Measurements from ENCODE around the gene CNKSR3.

The CNKSR3 gene

DNA sequence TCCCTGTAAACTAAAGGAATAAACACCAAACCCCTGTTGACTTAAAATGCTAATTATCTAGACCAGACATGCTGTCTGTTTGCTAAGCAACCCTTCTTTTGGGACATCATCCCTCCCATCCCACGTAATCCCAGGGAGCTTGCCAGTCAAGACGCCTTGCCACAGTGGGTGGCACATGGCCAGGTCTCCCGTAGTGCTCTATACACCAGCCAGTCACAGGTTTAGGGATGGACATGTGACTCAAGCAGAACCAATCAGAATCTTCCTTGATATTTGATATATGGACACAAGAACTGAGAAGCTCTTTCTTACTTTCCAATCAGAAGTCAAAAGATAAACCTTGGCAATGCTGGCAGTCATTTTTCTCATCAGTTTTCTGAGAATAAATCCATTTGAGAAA lies 60.0 kb downstream of the CNKSR3 start:
- no peak for DNase-seq

DNA sequence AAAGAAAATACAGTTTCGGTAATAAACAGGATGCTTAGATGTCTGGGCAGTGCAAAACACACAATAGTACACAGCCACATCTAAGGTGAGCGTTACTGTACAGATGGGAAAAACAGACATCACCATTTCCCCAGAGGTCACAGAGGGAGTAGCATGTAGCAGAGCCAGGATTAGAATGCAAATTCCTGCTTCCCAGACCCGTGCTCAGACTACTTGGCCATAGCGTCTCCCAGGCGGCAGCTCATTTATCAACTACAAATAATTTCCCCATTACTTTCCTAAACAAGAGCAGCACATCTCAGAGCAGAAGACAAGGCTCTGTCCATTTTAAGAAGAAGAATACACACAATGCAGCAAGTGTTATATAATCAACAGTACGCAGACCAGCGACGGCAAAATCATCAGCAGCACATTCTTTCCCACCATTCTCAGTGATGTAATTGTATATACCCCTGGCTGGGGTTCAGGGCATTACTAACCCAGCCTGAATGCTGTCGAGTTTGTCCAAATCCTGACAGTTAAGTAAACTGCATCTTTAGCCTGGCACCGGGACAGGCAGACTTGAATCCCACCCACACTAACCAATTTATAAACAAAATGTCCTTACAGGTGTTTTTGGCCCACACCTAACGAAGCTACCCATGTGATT lies 61.9 kb downstream of the CNKSR3 start:
- DNase-seq, result no peak

DNA sequence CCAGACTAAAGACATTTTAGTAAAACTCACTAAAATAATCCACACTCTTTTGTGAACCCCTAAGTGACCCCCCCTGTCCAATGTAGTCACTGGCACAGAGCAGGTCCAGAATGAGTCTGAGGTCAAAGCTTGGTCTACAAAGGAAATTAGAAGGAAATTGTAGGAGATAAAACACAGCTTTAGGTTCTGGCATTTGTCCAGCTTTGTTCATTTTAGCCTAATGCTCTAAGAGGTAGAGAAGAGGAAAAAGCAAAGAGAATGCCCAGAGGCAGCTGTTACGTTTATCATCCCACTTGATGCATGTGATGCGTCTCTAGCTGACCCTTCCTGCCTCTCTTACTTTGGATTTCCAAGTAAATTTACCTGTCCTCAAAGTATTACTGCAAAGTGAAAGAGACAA lies 62.5 kb downstream of the CNKSR3 start:
- DNase-seq, result no peak

DNA sequence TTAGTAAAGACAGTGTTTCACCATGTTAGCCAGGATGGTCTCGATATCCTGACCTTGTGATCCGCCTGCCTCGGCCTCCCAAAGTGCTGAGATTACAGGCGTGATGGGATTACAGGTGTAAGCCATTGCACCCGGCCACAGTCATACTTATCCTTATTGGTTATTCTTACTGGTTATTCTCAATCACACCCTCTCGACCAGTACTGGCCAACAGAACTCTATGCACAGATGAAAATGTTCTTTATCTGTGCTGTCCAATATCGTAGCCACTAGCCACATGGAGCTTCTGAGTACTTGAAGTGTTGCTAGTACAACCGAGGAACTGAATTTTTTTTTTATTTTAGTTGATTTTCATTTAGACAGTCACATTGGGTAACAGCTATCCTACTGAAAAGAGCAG lies 63.5 kb downstream of the CNKSR3 start:
- DNase-seq, result no peak

DNA sequence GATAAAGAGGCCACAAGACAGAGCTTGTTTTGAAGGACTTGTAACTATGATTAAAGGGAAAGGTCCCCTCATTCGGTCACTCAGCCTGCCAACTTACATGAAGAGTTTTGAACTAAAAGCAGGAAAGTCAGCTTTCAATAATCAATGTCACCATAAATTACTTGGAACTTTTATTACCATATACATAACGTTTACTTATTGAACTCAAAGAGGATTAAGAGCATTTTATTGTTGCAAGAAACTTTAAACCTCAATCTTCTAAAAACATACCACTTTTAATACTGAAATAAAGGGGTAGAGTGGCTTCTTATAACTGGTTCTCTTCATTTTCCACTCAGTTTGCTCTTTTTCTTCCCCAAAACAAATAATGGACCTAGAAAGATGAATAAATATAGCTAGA lies 65.1 kb downstream of the CNKSR3 start:
- no peak for DNase-seq

- no peak for DNase-seq
Observed at GRCh38 chr6:154441995-154442310, 68.5 kb downstream of the CNKSR3 start.

DNA sequence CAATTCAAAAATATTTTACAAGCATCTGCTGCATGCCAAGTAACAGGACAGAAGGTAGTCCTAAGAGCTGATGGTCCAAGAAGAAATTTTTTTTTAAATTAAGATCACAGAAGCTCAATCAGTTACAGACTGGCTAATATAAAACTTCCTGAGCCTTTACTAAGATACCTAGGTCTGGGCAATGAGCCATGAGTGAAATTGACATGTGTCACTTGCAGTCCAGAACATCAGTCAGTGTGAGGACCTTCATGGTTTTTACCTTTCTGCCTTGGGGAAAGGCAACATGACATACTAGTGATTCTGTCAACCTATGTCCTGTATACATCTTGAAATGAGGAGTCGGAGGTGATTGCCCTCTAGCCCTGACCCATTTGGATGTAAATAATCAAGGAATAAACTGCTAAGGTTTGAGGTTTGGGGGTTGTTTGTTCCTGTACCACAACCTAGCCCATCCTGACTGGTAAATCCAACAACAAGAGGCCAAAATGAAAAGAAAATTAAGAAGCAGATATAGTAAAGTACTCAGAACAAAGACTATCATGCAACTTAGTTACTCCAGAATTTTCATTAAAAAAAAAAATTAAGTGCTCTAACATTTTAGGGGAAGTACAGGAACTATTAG lies 70.0 kb downstream of the CNKSR3 start:
- no peak for DNase-seq

DNA sequence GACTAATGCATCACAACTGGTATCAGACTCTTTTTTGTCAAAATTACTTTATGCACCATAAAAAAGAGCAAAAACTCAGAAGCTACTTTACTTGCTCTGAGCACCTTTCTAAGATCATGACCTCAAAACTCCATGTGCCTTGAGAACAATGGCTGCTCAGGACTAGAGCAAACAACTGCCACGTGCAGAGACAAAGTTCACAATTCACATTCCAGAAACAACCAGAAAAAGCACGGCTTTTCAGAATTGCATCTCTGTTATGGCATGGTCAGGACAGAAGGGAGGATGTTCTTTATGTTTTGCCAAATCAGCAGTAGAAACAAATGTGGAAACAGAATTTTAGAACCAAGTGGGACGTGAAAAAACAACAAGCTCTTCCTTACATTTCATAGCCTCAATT lies 70.5 kb downstream of the CNKSR3 start:
- DNase-seq, result no peak

DNA sequence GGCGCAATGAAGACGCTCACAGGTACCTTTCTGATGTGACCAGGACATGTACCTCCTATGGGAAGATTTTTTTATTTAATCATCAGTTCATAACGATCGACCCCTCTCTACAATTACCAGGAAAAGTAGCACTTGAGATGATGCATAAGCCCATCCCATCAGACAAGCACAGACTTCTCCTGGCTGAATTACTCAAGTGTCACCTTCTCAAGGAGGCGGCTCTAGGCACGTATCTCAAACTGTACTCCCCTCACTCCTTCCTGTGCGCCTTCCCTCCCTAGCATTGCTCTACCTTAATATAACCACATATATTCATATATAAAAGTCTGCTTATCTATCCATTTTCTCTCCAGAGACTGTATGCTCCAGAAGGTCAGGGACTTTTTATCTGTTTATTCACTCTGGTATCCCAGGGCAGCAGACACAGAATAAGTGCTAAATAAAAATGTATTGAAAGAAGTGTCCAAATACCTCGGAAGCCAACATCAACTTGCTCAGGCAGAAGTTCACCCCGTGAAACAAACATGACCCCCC lies 71.5 kb downstream of the CNKSR3 start:
- no peak for DNase-seq

GRCh38 chr6:154435400-154435945 lies 75.0 kb downstream of the CNKSR3 start:
- DNase-seq, result no peak

GRCh38 chr6:154434662-154435061 lies 75.8 kb downstream of the CNKSR3 start:
- DNase-seq, result no peak

GRCh38 chr6:154433477-154434241 lies 76.8 kb downstream of the CNKSR3 start:
- DNase-seq, result no peak

GRCh38 chr6:154432533-154433476 lies 77.7 kb downstream of the CNKSR3 start:
- peak; percentile 67 to 77 for DNase-seq

- peak; percentile 5 to 10 for DNase-seq
Observed at GRCh38 chr6:154430481-154430919, 80.0 kb downstream of the CNKSR3 start.

DNA sequence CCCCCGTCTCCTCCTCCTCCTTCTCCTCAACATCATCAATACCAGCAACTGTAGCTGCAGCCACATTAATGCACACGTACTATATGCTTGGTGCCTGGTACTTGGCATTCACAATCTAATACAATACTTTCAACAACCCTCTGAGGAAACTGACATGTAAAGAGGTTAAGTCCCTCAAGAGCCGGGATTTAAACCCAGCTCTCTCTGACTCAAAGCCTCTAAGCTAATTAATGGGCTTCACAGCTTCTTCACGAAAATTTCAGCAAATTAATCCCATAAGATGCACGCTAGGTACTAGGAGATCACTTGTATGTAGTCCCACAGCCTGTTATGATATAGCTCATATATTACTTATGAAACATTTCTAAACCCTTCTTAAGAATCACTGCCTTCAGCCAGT lies 80.8 kb downstream of the CNKSR3 start:
- DNase-seq, result no peak

DNA sequence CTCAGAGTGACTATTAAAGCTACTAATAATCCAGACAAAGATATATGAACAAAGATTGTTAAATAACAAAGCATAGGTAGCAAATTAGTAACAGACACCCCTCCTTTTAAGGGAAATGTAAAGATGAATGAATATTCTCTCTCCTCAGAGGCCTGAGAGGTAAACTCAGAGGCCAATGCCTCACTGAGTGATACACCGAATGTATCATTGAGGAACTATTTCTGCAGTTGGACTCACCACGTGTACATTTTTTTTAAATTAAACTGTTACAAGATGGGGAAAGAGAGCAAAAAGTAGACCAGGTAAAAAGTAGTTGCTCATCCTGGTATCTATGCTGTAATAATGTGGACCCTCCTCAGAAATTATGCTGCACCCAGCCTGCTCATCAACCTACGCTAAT lies 81.6 kb downstream of the CNKSR3 start:
- no peak for DNase-seq

DNA sequence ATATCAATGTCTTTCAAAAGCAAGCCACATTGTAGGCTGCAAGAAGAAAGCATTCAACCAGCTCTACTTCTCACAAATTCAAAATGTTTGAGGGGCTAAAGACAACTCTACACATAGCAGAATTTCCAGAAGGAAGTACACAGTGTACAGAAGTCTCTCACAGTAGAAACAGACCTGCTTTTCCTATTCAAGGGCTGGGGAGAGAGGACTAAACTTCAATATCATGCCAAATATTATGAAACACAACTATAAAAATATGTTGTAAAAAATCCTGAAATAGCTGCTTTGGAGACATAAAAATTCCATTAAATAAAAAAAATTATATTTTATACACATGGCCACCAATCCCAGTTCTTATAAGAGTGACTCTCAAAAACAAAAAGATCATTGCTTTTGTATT lies 83.0 kb downstream of the CNKSR3 start:
- no peak for DNase-seq

DNA sequence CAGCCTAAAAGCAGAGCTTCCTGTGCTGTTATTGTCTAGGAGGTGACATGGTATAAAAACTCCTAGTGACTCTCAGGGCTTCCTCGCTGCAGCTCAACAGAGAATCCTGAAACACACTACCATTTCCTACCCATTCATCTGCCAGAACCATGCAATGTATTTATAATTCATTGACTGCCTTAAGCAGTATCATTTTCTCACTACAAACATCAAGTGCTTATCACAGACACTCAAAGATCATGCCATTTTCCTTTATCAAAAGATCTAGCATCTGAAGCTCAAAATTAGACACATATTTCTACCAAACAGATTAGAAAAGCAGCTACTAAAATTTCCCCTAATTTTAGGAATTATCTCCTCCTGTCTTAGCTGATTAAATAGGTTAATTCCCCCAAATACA lies 83.5 kb downstream of the CNKSR3 start:
- DNase-seq, result no peak

GRCh38 chr6:154425034-154425433 lies 85.5 kb downstream of the CNKSR3 start:
- no peak for DNase-seq

DNA sequence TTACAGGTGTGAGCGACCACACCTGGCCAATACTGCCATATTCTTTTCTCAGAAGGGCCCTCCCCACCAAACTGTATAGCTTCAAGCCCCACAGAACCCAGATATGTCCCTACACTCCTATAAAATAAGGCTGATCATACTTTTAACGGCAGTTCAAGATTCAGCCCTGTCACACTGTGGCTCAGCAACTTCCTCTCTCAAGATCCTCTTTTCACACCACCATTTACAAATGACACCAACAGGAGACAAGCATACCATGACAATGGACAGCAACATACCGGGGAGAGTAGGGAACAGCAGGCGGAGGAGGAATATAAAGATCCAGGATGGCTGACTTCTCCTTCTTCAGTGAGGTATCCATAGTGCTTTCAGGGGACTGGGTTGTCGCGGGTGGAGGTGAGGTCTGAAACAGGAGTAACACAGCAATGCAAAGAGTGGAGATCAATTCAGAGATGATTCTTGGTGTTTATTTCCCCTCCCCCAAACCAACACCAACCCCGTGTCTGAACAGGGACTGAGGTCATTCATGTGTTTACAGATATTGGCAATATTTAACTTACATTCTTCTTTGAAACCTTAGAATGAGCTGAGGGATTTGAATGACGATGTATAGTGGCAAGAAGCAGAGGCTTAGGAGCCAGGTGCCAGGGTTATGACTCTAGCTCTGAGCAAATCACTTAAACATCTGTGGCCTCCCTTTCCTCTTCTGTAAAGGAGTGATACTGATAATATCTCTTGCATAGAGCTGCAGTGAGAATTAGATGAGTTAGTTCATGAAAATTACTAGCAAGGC lies 96.3 kb downstream of the CNKSR3 start:
- DNase-seq, result peak; percentile 60 to 65

GRCh38 chr6:154412106-154412820 lies 98.2 kb downstream of the CNKSR3 start:
- no peak for DNase-seq
